Liver (tissue), 9 donors: Measurements from ENCODE around the gene SPATA13. TPM values are rescaled to one million over a fixed set of nuclear protein-coding genes. Genes with fewer than 3 reads are reported as not detected.
A peak's percentile ranks its signal among the peaks of the same experiment; 100 is the strongest.
"Not testable (repeated sequence)": the region's sequence is repeated elsewhere in the genome, so short reads cannot be mapped to it uniquely, and the experiment has no call there.

Experiments
- DNase-seq: peaks from one replicate; pipeline ENCODE4 v3.0.0-alpha.2; 2017; ENCODE audit warnings: low spot score
- H3K27ac ChIP-seq, 2 donors: one replicate each; pipeline ENCODE4 v1.7.0; 2013; ENCODE audit warnings: inconsistent platforms in 2 of 2, low read length in 2 of 2, control low read depth in 1 of 2, low read depth in 1 of 2, mild to moderate bottlenecking in 1 of 2
- H3K27me3 ChIP-seq, 4 donors: one replicate each; pipeline versions ENCODE4 v1.6.1 to v1.7.0; 2013; ENCODE audit warnings: low read length in 3 of 4, inconsistent platforms in 1 of 4, mild to moderate bottlenecking in 1 of 4, moderate library complexity in 1 of 4; ENCODE audit not compliant: control insufficient read depth in 4 of 4, insufficient read depth in 4 of 4
- H3K36me3 ChIP-seq, 4 donors: one replicate each; pipeline versions ENCODE4 v1.6.1 to v1.7.0; 2013; ENCODE audit warnings: low read length in 3 of 4, mild to moderate bottlenecking in 3 of 4, low read depth in 1 of 4, moderate library complexity in 1 of 4; ENCODE audit not compliant: control insufficient read depth in 4 of 4, insufficient read depth in 3 of 4
- H3K4me1 ChIP-seq, 4 donors: one replicate each; pipeline versions ENCODE4 v1.6.1 to v1.7.0; 2013; ENCODE audit warnings: low read length in 3 of 4, mild to moderate bottlenecking in 3 of 4, moderate library complexity in 1 of 4; ENCODE audit not compliant: control insufficient read depth in 4 of 4, insufficient read depth in 4 of 4
- H3K4me3 ChIP-seq, 3 donors: one replicate each; pipeline versions ENCODE4 v1.6.1 to v1.7.0; 2013; ENCODE audit warnings: low read length in 3 of 3, control low read depth in 1 of 3, low read depth in 1 of 3, mild to moderate bottlenecking in 1 of 3
- H3K9ac ChIP-seq, 2 donors: one replicate each; pipeline ENCODE4 v1.7.0; 2013; ENCODE audit warnings: low read length in 2 of 2, mild to moderate bottlenecking in 2 of 2, moderate library complexity in 2 of 2, control low read depth in 1 of 2, low read depth in 1 of 2
- H3K9me3 ChIP-seq, 4 donors: one replicate each; pipeline versions ENCODE4 v1.6.1 to v1.7.0; 2013; ENCODE audit warnings: low read length in 3 of 4; ENCODE audit not compliant: control insufficient read depth in 4 of 4
- EGR1 ChIP-seq, 2 donors: IDR thresholded peaks; 2 replicates each; pipeline ENCODE4 v1.6.1; 2016 to 2018; ENCODE audit warnings: antibody characterized with exemption in 2 of 2, low read depth in 2 of 2
- FOXA2 ChIP-seq: IDR thresholded peaks from 2 replicates; pipeline ENCODE4 v1.6.1; 2016; ENCODE audit warnings: antibody characterized with exemption
- GABPA ChIP-seq, 2 donors: IDR thresholded peaks in 1 of 2; conservative IDR thresholded peaks in 1 of 2; 2 replicates each; pipeline ENCODE4 v1.6.1; 2016; ENCODE audit warnings: antibody characterized with exemption in 2 of 2, mild to moderate bottlenecking in 1 of 2, moderate library complexity in 1 of 2
- HNF4A ChIP-seq, 2 donors: conservative IDR thresholded peaks; 2 replicates each; pipeline ENCODE4 v1.6.1; 2016; ENCODE audit warnings: antibody characterized with exemption in 2 of 2, mild to moderate bottlenecking in 2 of 2
- HNF4G ChIP-seq: IDR thresholded peaks from 2 replicates; pipeline ENCODE4 v1.6.1; 2016; ENCODE audit warnings: antibody characterized with exemption
- JUND ChIP-seq, 2 donors: IDR thresholded peaks; 2 replicates each; pipeline ENCODE4 v1.6.1; 2016; ENCODE audit warnings: antibody characterized with exemption in 2 of 2
- NR2F2 ChIP-seq: IDR thresholded peaks from 2 replicates; pipeline ENCODE4 v1.6.1; 2016; ENCODE audit warnings: antibody characterized with exemption
- RAD21 ChIP-seq, 2 donors: IDR thresholded peaks; 2 replicates each; pipeline ENCODE4 v1.6.1; 2016; ENCODE audit warnings: antibody characterized with exemption in 2 of 2, mild to moderate bottlenecking in 2 of 2
- RXRA ChIP-seq, 2 donors: IDR thresholded peaks; 2 replicates each; pipeline ENCODE4 v1.6.1; 2017 to 2018; ENCODE audit warnings: antibody characterized with exemption in 2 of 2, mild to moderate bottlenecking in 1 of 2
- SP1 ChIP-seq: IDR thresholded peaks from 2 replicates; pipeline ENCODE4 v1.6.1; 2018; ENCODE audit warnings: antibody characterized with exemption, mild to moderate bottlenecking
- TAF1 ChIP-seq: conservative IDR thresholded peaks from 2 replicates; pipeline ENCODE4 v1.6.1; 2016; ENCODE audit warnings: antibody characterized with exemption, mild to moderate bottlenecking
- YY1 ChIP-seq: IDR thresholded peaks from 2 replicates; pipeline ENCODE4 v1.6.1; 2016; ENCODE audit warnings: antibody characterized with exemption, mild to moderate bottlenecking
- WGBS: extraction: QIAGEN DNeasy Blood & Tissue Kit; methylation state at CpG from one replicate; pipeline ENCODE4 v1.1.7; 2013; 5-methylcytosine and 5-hydroxymethylcytosine counted together
- polyA plus RNA-seq, 2 donors: library from polyadenylated mRNA; stranded (reverse) in 1 of 2; unstranded in 1 of 2; fragments of 200-250 nt in 1 of 2; fragments of >200 nt in 1 of 2; fragmentation: Nextera tagmentation in 1 of 2; extraction: Ambion mirVana in 1 of 2; gene quantifications; one replicate each; pipeline versions ENCODE4 v1.2.1 to v1.2.3, GENCODE V29; 2013 to 2015
- total RNA-seq, 2 donors: library from RNA; depleted of rRNA; stranded (reverse); fragments of >200 nt; gene quantifications; one replicate each; pipeline ENCODE4 v1.2.3, GENCODE V29; 2014
- TF ChIP-seq, protein P1 (sequence below): IDR thresholded peaks from 2 replicates; pipeline ENCODE4 v1.6.1; 2016; ENCODE audit warnings: antibody characterized with exemption, mild to moderate bottlenecking
- TF ChIP-seq, protein P2 (sequence below): IDR thresholded peaks from 2 replicates; pipeline ENCODE4 v1.6.1; 2016; ENCODE audit warnings: antibody characterized with exemption
- TF ChIP-seq, protein P3 (sequence below): IDR thresholded peaks from 2 replicates; pipeline ENCODE4 v1.6.1; 2016; ENCODE audit warnings: antibody characterized with exemption
- TF ChIP-seq, protein P4 (sequence below): fragments of 150-350 bp; IDR thresholded peaks from 2 replicates; pipeline ENCODE4 v1.5.1; 2017; ENCODE audit warnings: improper control_type of control experiment, low read depth, low read length; ENCODE audit not compliant: missing input control
- TF ChIP-seq, protein P5 (sequence below): IDR thresholded peaks from 2 replicates; pipeline ENCODE4 v1.6.1; 2016; ENCODE audit warnings: antibody characterized with exemption
- donor health status: healthy.
- donor health status: healthy.
- donor health status: healthy.
- donor health status: healthy.
- donor health status: healthy.

Gene SPATA13
- total and polyA plus RNA-seq, 4 donors = 10.0 to 57.6 (median 20.4) TPM

DNA sequence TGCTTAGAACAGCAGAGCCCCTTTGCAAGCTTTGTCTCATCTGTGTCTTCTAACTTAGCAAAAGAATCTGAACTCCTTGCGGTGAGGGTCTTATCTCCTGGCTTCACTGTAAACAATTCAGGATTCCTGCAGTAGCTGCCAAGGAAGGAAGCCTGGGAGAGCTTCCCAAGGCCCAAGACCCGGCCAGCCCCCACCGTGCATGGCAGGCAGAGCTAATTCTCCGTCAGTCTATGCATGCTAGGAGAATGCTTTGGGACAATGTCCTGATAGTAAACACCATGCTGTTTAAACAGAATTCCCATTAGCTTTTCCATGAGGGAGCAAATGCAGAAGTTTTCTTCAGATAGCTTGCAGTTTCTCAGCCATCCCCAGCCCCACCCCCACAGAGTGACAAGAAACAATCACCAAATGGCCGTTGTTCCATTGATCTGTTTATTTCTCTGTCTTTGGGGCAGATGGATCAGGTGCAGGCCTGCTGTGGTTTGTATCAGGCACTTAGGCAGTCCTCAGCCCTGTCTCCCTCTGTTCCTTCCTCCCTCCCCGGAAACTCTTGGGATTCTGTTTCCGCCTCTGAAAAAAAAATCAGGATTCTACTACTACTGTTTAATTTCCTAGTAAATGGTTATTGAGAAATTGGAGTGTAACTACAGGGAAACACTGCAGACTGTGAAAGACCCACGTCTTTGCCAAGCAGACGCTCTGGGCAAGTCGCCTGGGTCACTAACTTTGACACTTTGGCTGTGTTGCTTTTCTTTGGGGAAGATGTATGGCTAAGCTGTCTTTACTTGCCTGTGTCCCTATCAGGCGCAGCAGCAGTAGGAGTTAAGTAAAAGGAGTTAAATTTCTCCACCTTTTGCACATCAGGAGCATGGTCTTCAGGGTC lies 40.7 kb upstream of the SPATA13 start:
- no peaks in the 10 kb centered on the region for H3K27me3 ChIP-seq
- peak overlapping the region in 1 of 2 donors; percentile 8 for H3K27ac ChIP-seq
- H3K4me1 ChIP-seq = peaks cover 3 to 13% (median 5%) of the 10 kb centered on the region in 4 donors
- TF ChIP-seq GABPA (IDR thresholded peaks at IDR 0.05 in 1 of 2, conservative IDR thresholded peaks at IDR 0.05 in 1 of 2) (peak; percentile 28 to 34), RXRA (IDR thresholded peaks at IDR 0.05) (peak in 1 of 2 donors; percentile 26), TAF1 (no peak), YY1 (peak; percentile 50)
- no peak overlapping the region for H3K9ac ChIP-seq
- no peaks in the 10 kb centered on the region for H3K36me3 ChIP-seq
- H3K9me3 ChIP-seq = no peaks in the 10 kb centered on the region
- DNase-seq = no peak
- H3K4me3 ChIP-seq = no peak overlapping the region
- 50% methylated on average over 11 of the region's 11 CpGs for WGBS

GRCh38 chr13:24122045-24122444 lies 38.5 kb upstream of the SPATA13 start:
- H3K9me3 ChIP-seq, DNase-seq: not testable (repeated sequence)
- 88% methylated on average over 4 of the region's 4 CpGs for WGBS

GRCh38 chr13:24122569-24122968 lies 38.0 kb upstream of the SPATA13 start:
- peaks cover 3 to 13% (median 7%) of the 10 kb centered on the region in 4 donors for H3K4me1 ChIP-seq

More at GRCh38 chr13:24122045-24122444, 38.5 kb upstream of the SPATA13 start:
- H3K4me1 ChIP-seq = peaks cover 3 to 13% (median 5%) of the 10 kb centered on the region in 4 donors
- H3K4me3 ChIP-seq, H3K9ac ChIP-seq, H3K27ac ChIP-seq, H3K36me3 ChIP-seq, H3K27me3 ChIP-seq: not testable (repeated sequence)

More at GRCh38 chr13:24122569-24122968, 38.0 kb upstream of the SPATA13 start:
- no peak for DNase-seq
- Histone ChIP-seq H3K9ac (no peak overlapping the region), H3K27me3 (no peaks in the 10 kb centered on the region), H3K27ac (no peak overlapping the region), H3K9me3 (no peaks in the 10 kb centered on the region), H3K36me3 (no peaks in the 10 kb centered on the region), H3K4me3 (no peak overlapping the region)
- TF ChIP-seq RXRA (IDR thresholded peaks at IDR 0.05) = no peak
- TF ChIP-seq RAD21 (IDR thresholded peaks at IDR 0.05) = no peak
- TF ChIP-seq TAF1 = no peak
- TF ChIP-seq EGR1 (IDR thresholded peaks at IDR 0.05; ENCODE audit: low read depth in 2 of 2) = no peak
- no peak for TF ChIP-seq SP1
- no peak for TF ChIP-seq YY1
- TF ChIP-seq HNF4G = no peak
- no peak for TF ChIP-seq HNF4A (conservative IDR thresholded peaks at IDR 0.05)
- no peak for TF ChIP-seq JUND (IDR thresholded peaks at IDR 0.05)
- TF ChIP-seq, protein P1, sequence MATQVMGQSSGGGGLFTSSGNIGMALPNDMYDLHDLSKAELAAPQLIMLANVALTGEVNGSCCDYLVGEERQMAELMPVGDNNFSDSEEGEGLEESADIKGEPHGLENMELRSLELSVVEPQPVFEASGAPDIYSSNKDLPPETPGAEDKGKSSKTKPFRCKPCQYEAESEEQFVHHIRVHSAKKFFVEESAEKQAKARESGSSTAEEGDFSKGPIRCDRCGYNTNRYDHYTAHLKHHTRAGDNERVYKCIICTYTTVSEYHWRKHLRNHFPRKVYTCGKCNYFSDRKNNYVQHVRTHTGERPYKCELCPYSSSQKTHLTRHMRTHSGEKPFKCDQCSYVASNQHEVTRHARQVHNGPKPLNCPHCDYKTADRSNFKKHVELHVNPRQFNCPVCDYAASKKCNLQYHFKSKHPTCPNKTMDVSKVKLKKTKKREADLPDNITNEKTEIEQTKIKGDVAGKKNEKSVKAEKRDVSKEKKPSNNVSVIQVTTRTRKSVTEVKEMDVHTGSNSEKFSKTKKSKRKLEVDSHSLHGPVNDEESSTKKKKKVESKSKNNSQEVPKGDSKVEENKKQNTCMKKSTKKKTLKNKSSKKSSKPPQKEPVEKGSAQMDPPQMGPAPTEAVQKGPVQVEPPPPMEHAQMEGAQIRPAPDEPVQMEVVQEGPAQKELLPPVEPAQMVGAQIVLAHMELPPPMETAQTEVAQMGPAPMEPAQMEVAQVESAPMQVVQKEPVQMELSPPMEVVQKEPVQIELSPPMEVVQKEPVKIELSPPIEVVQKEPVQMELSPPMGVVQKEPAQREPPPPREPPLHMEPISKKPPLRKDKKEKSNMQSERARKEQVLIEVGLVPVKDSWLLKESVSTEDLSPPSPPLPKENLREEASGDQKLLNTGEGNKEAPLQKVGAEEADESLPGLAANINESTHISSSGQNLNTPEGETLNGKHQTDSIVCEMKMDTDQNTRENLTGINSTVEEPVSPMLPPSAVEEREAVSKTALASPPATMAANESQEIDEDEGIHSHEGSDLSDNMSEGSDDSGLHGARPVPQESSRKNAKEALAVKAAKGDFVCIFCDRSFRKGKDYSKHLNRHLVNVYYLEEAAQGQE = no peak
- TF ChIP-seq, protein P2, sequence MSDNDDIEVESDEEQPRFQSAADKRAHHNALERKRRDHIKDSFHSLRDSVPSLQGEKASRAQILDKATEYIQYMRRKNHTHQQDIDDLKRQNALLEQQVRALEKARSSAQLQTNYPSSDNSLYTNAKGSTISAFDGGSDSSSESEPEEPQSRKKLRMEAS = no peak
- TF ChIP-seq, protein P3, sequence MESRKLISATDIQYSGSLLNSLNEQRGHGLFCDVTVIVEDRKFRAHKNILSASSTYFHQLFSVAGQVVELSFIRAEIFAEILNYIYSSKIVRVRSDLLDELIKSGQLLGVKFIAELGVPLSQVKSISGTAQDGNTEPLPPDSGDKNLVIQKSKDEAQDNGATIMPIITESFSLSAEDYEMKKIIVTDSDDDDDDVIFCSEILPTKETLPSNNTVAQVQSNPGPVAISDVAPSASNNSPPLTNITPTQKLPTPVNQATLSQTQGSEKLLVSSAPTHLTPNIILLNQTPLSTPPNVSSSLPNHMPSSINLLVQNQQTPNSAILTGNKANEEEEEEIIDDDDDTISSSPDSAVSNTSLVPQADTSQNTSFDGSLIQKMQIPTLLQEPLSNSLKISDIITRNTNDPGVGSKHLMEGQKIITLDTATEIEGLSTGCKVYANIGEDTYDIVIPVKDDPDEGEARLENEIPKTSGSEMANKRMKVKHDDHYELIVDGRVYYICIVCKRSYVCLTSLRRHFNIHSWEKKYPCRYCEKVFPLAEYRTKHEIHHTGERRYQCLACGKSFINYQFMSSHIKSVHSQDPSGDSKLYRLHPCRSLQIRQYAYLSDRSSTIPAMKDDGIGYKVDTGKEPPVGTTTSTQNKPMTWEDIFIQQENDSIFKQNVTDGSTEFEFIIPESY = no peak
- TF ChIP-seq NR2F2 = no peak
- TF ChIP-seq, protein P4, sequence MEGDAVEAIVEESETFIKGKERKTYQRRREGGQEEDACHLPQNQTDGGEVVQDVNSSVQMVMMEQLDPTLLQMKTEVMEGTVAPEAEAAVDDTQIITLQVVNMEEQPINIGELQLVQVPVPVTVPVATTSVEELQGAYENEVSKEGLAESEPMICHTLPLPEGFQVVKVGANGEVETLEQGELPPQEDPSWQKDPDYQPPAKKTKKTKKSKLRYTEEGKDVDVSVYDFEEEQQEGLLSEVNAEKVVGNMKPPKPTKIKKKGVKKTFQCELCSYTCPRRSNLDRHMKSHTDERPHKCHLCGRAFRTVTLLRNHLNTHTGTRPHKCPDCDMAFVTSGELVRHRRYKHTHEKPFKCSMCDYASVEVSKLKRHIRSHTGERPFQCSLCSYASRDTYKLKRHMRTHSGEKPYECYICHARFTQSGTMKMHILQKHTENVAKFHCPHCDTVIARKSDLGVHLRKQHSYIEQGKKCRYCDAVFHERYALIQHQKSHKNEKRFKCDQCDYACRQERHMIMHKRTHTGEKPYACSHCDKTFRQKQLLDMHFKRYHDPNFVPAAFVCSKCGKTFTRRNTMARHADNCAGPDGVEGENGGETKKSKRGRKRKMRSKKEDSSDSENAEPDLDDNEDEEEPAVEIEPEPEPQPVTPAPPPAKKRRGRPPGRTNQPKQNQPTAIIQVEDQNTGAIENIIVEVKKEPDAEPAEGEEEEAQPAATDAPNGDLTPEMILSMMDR = no peak
- TF ChIP-seq, protein P5, sequence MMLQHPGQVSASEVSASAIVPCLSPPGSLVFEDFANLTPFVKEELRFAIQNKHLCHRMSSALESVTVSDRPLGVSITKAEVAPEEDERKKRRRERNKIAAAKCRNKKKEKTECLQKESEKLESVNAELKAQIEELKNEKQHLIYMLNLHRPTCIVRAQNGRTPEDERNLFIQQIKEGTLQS = no peak
- no peak for TF ChIP-seq FOXA2
- 88% methylated on average over 5 of the region's 5 CpGs for WGBS
